HEK293T (cell line): Measurements from ENCODE around the gene INPP4B.

Source experiments
- ARNT ChIP-seq: fragments of 450-650 bp; IDR thresholded peaks from 2 replicates; pipeline ENCODE4 v1.6.1; 2017; ENCODE audit warnings: mild to moderate bottlenecking
- BHLHE40 ChIP-seq: fragments of 450-650 bp; IDR thresholded peaks from 2 replicates; pipeline ENCODE4 v1.6.1; 2016; ENCODE audit warnings: mild to moderate bottlenecking, moderate library complexity, borderline replicate concordance
- CTBP1 ChIP-seq: fragments of 450-650 bp; IDR thresholded peaks from 2 replicates; pipeline ENCODE4 v1.6.1; 2016; ENCODE audit warnings: borderline replicate concordance
- ELF4 ChIP-seq: fragments of 450-650 bp; IDR thresholded peaks from 2 replicates; pipeline ENCODE4 v1.6.1; 2017; ENCODE audit warnings: antibody characterized with exemption
- FOXA1 ChIP-seq: fragments of 450-650 bp; IDR thresholded peaks from 2 replicates; pipeline ENCODE4 v1.6.1; 2016; ENCODE audit warnings: mild to moderate bottlenecking
- FOXM1 ChIP-seq: fragments of 450-650 bp; IDR thresholded peaks from 2 replicates; pipeline ENCODE4 v1.6.1; 2017; ENCODE audit warnings: mild to moderate bottlenecking, borderline replicate concordance
- HDGF ChIP-seq: fragments of 450-650 bp; IDR thresholded peaks from 2 replicates; pipeline ENCODE4 v1.6.1; 2017; ENCODE audit warnings: antibody characterized with exemption, borderline replicate concordance
- LEF1 ChIP-seq: fragments of 450-650 bp; IDR thresholded peaks from 2 replicates; pipeline ENCODE4 v1.6.1; 2017; ENCODE audit warnings: mild to moderate bottlenecking, borderline replicate concordance
- NFRKB ChIP-seq: fragments of 450-650 bp; IDR thresholded peaks from 2 replicates; pipeline ENCODE4 v1.6.1; 2016; ENCODE audit warnings: mild to moderate bottlenecking, moderate library complexity
- SP1 ChIP-seq: fragments of 450-650 bp; IDR thresholded peaks from 2 replicates; pipeline ENCODE4 v1.6.1; 2017
- SUZ12 ChIP-seq: fragments of 450-650 bp; IDR thresholded peaks from 2 replicates; pipeline ENCODE4 v1.6.1; 2016; ENCODE audit warnings: mild to moderate bottlenecking
- ZNF384 ChIP-seq: fragments of 450-650 bp; IDR thresholded peaks from 2 replicates; pipeline ENCODE4 v1.6.1; 2016

DNA sequence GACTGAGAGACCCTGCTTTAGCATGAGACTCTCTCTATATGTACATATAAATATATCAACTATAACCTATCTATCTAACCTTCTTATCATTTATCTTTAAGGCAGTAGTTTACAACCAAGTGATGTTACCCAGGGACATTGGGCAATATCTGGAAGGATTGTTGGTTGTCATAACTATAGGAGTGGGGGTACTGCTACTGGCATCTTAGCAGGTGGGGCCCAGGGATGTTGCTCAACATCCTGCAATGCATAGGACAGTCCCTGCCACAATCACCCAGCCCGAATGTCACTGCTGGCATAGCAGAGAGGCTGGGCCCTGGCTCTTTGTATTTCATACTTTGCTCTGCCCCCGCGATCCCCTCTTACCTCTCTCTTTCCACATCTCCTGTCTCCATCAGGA is 812.0 kb downstream of the INPP4B start:
- no peak for TF ChIP-seq FOXA1
- TF ChIP-seq BHLHE40: no peak
- TF ChIP-seq NFRKB: no peak
- no peak for TF ChIP-seq ARNT
- TF ChIP-seq CTBP1: no peak
- no peak for TF ChIP-seq SUZ12
- no peak for TF ChIP-seq HDGF
- TF ChIP-seq LEF1: no peak
- TF ChIP-seq ELF4: no peak
- TF ChIP-seq ZNF384: no peak
- TF ChIP-seq FOXM1: no peak
- no peak for TF ChIP-seq SP1
